Activated naive CD8-positive, alpha-beta T cell treated with anti-CD3 and anti-CD28 coated beads, Interleukin-2, amount 50 U/mL, for 24 hours (primary cell): Measurements from ENCODE around the gene PTPN5.

Experiments used
- ATAC-seq: fragments of 150-1000 bp; cut with Tn5 transposase; one replicate; pipeline ENCODE4 v1.10.0; 2021
- DNase-seq: peaks from one replicate; pipeline ENCODE4 v3.0.0; 2021
- H3K27ac Mint-ChIP-seq: one replicate; pipeline ENCODE4 v1.8.0; 2021; ENCODE audit warnings: mild to moderate bottlenecking, mixed read lengths
- H3K27me3 Mint-ChIP-seq: one replicate; pipeline ENCODE4 v1.8.0; 2021; ENCODE audit warnings: mixed read lengths
- H3K36me3 Mint-ChIP-seq: one replicate; pipeline ENCODE4 v1.8.0; 2021; ENCODE audit warnings: low read depth, mixed read lengths
- H3K4me1 Mint-ChIP-seq: one replicate; pipeline ENCODE4 v1.8.0; 2021; ENCODE audit warnings: mixed read lengths
- H3K4me3 Mint-ChIP-seq: one replicate; pipeline ENCODE4 v1.8.0; 2021; ENCODE audit warnings: mild to moderate bottlenecking, moderate library complexity, mixed read lengths
- H3K9me3 Mint-ChIP-seq: one replicate; pipeline ENCODE4 v1.8.0; 2021; ENCODE audit warnings: mixed read lengths

The PTPN5 gene

DNA sequence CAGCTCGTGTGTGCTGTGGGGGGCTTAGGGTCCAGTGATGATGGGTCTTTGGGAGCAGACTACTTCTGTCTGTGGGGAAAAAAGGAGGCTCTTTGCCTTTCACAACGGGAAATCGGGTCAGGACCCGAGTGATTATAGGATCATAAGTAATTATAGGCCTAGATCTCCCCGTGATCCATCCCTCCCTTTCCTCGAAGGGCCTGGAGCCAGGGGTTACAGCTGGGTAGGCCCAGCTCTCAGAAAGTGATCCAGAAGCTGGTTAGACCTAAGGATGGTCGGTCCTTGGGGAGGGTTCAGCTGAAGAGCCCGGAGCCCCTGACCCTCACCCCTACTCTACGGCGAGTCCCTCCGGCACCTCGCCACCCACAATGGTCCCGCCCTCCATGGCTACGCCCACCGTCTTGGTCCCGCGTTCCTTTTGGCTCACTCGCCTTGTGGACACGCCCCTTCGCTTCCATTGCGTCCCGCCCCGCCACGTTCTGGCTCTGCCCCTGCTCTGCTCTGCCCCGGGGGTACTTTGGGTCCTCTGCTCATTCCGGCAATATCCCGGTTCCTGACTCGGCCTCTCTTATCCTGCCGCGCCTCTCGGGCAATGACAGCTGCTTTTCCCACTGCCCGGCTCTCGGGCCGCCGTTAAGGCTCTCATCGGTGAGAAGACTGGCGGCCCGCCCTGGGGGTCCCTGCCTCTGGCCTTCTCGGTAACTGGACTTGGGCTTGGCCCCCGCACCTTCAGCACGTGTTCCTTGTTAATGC, 70.6 kb downstream of the PTPN5 start:
- H3K4me1 Mint-ChIP-seq = peaks cover 7% of the 10 kb centered on the region
- H3K27ac Mint-ChIP-seq = peak overlapping the region; percentile 55
- peak; percentile 86 for DNase-seq
- peak overlapping the region; percentile 80 for H3K4me3 Mint-ChIP-seq
- H3K9me3 Mint-ChIP-seq = no peaks in the 10 kb centered on the region
- peak; percentile 93 for ATAC-seq
- H3K27me3 Mint-ChIP-seq = no peaks in the 10 kb centered on the region
- H3K36me3 Mint-ChIP-seq = no peaks in the 10 kb centered on the region

- Mint-ChIP-seq H3K27me3 (no peaks in the 10 kb centered on the region), H3K9me3 (no peaks in the 10 kb centered on the region), H3K27ac (no peak overlapping the region), H3K4me1 (peaks cover 7% of the 10 kb centered on the region), H3K4me3 (peak overlapping the region; percentile 80), H3K36me3 (no peaks in the 10 kb centered on the region)
- DNase-seq (no peak), ATAC-seq (no peak)
Measured at GRCh38 chr11:18720091-18720807, 71.3 kb downstream of the PTPN5 start.

GRCh38 chr11:18715476-18715875, 76.1 kb downstream of the PTPN5 start:
- no peak for ATAC-seq
- no peaks in the 10 kb centered on the region for H3K27me3 Mint-ChIP-seq
- DNase-seq = no peak
- H3K36me3 Mint-ChIP-seq = no peaks in the 10 kb centered on the region
- no peak overlapping the region for H3K27ac Mint-ChIP-seq
- no peaks in the 10 kb centered on the region for H3K9me3 Mint-ChIP-seq
- no peak overlapping the region for H3K4me3 Mint-ChIP-seq
- H3K4me1 Mint-ChIP-seq = peaks cover under 1% of the 10 kb centered on the region

DNA sequence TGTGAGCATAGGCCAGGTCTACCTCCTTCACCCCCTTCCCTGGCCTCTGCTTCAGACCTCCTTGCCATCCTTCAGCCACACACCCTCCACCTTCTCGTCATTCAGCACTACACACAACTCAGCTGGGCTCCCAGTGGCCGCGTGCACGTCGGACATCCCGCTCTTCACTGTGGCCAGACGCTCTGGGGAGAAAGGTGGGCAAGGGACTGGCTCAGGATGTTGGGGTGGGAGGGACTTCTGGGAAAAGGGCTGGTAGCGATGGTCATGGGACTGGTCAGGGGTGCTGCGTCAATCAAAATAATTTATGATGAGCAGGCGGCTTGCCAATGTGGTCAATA, 77.2 kb downstream of the PTPN5 start:
- Mint-ChIP-seq H3K4me3 (no peak overlapping the region), H3K27me3 (no peaks in the 10 kb centered on the region), H3K4me1 (no peaks in the 10 kb centered on the region), H3K27ac (no peak overlapping the region), H3K9me3 (no peaks in the 10 kb centered on the region), H3K36me3 (no peaks in the 10 kb centered on the region)
- no peak for ATAC-seq
- no peak for DNase-seq

DNA sequence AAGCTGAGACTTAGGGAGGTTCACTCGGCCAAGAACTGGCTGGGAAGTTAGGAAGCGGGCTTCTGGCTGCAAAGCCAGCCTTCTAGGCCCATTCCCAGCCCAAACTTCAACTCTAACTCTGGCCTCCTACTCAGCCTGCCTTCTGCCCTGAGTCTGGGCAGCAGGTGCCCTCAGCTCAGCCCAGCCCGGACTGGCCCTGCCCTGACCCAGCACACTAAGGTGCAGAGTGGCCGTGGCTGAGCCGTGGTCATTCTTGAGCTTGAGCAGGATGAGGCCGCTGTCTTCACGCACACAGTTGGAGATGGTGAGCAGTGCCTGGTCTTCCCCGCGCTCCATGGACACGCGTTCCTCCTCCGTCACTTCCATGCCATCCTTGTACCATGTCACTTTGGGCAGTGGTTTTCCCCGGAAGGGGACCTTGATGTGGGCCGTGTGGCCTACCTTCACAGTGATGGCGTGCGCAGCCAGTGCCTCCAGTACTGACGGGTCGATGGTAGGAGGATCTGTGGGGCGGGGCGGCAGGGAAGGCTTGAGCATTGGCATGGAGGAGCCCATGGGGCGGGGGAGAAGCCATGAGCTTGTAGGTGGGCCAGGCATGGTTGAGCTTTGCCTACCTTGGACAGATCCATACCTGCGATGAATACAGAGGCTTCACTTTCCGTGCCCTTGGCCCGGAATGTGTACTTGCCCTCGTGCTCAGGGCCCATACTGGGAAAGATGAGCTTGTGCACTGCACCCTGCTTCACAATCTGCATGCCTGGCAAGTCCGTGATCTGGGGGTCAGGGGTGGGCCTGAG, 77.8 kb downstream of the PTPN5 start:
- no peak overlapping the region for H3K4me3 Mint-ChIP-seq
- no peak for DNase-seq
- H3K9me3 Mint-ChIP-seq = no peaks in the 10 kb centered on the region
- no peaks in the 10 kb centered on the region for H3K27me3 Mint-ChIP-seq
- H3K27ac Mint-ChIP-seq = no peak overlapping the region
- no peaks in the 10 kb centered on the region for H3K4me1 Mint-ChIP-seq
- no peaks in the 10 kb centered on the region for H3K36me3 Mint-ChIP-seq
- ATAC-seq = no peak

GRCh38 chr11:18710545-18710944, 81.1 kb downstream of the PTPN5 start:
- ATAC-seq (peak; percentile 26), DNase-seq (no peak)
- H3K9me3 Mint-ChIP-seq = no peaks in the 10 kb centered on the region
- H3K27me3 Mint-ChIP-seq = no peaks in the 10 kb centered on the region
- H3K4me3 Mint-ChIP-seq = no peak overlapping the region
- no peaks in the 10 kb centered on the region for H3K36me3 Mint-ChIP-seq
- peaks cover 12% of the 10 kb centered on the region for H3K4me1 Mint-ChIP-seq
- no peak overlapping the region for H3K27ac Mint-ChIP-seq

GRCh38 chr11:18709414-18709813, 82.2 kb downstream of the PTPN5 start:
- no peaks in the 10 kb centered on the region for H3K27me3 Mint-ChIP-seq
- H3K27ac Mint-ChIP-seq = no peak overlapping the region
- H3K36me3 Mint-ChIP-seq = no peaks in the 10 kb centered on the region
- H3K4me1 Mint-ChIP-seq = peaks cover 20% of the 10 kb centered on the region
- DNase-seq (no peak), ATAC-seq (no peak)
- no peak overlapping the region for H3K4me3 Mint-ChIP-seq
- no peaks in the 10 kb centered on the region for H3K9me3 Mint-ChIP-seq

GRCh38 chr11:18707811-18708340, 83.7 kb downstream of the PTPN5 start:
- DNase-seq (no peak), ATAC-seq (no peak)
- no peaks in the 10 kb centered on the region for H3K9me3 Mint-ChIP-seq
- no peaks in the 10 kb centered on the region for H3K36me3 Mint-ChIP-seq
- H3K4me1 Mint-ChIP-seq = peaks cover 22% of the 10 kb centered on the region
- no peak overlapping the region for H3K27ac Mint-ChIP-seq
- no peak overlapping the region for H3K4me3 Mint-ChIP-seq
- no peaks in the 10 kb centered on the region for H3K27me3 Mint-ChIP-seq

DNA sequence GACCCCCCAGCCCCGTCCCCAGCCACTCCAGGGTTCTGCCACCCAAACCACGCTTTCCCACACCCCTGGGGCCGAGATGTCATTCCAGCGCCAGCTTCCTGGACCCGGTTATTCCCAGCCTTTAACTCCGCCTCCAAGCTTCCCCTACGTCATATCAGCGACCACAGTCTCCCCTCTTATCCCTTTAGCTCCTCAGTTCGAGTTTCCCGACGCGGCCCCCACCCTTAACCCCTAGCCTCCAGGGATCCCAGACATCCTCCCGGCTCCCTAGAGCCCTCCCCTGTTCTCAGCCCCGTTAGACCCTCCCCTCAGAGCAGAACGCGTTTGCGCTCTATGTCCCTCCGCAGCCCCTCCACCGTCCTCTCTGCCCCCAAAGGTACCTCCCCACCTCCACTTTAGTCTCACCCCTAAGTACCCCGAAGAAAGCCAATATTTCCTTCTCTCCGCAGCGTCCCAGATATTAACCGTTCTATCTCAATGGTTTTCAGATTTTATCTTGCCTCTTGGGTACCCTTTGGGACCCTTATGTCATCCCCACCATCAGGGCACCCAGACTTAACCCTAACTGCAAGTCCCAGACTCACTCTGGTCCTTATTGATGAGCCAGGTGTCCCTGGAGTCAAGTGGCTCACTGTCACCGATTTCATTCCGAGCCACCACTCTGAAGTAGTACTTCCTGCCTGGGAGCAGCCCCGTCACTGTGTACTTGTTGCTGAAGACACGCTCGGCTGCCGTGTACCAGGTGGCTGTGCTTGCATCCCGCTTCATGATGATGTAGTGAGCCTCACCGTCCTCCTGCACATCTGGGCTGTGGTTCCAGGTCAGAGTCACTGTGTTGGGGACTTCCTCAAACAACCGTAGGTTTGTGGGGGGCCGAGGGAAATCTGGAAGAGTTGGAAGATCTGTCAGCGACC, 85.0 kb downstream of the PTPN5 start:
- H3K4me1 Mint-ChIP-seq = peaks cover 22% of the 10 kb centered on the region
- peak overlapping the region; percentile 61 for H3K27ac Mint-ChIP-seq
- peak overlapping the region; percentile 75 for H3K4me3 Mint-ChIP-seq
- DNase-seq = peak; percentile 48
- no peaks in the 10 kb centered on the region for H3K36me3 Mint-ChIP-seq
- no peaks in the 10 kb centered on the region for H3K9me3 Mint-ChIP-seq
- ATAC-seq = peak; percentile 37
- no peaks in the 10 kb centered on the region for H3K27me3 Mint-ChIP-seq

DNA sequence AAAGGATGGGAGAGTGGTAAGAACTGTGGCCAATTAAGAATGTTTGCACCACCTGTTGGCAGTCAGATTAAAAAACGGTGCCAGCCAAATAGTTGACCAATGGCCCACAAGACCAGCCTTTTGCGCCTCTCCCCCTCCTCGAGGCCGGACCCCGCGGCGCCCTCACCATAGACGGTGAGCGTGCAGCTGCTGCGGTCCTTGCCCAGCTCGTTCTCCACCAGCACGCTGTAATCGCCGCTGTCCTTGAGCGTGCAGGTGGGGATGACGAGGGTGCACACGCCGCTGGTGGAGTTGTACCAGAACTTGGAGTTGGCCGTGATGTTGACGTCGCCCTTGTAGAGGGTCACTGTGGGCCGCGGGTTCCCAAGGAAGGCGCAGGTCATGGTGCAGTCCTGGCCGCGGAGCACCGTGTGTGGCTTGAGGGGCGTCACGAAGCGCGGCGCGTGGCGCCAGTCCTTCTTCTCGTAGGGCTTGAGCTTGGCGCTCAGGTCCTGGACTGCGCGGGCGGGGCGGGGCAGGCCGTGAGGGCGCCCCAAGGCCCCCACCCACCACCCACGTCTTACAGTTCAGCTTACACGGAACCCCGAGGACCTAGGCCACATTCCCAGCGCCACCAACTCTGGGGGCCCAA, 85.8 kb downstream of the PTPN5 start:
- Mint-ChIP-seq H3K4me1 (peaks cover 22% of the 10 kb centered on the region), H3K36me3 (no peaks in the 10 kb centered on the region), H3K27me3 (no peaks in the 10 kb centered on the region), H3K9me3 (no peaks in the 10 kb centered on the region), H3K27ac (no peak overlapping the region), H3K4me3 (peak overlapping the region; percentile 49)
- ATAC-seq (peak; percentile 29), DNase-seq (peak; percentile 33)

GRCh38 chr11:18704698-18705097, 86.9 kb downstream of the PTPN5 start:
- ATAC-seq (no peak), DNase-seq (no peak)
- H3K9me3 Mint-ChIP-seq = no peaks in the 10 kb centered on the region
- H3K27me3 Mint-ChIP-seq = peaks cover under 1% of the 10 kb centered on the region
- H3K4me3 Mint-ChIP-seq = peak overlapping the region; percentile 43
- H3K36me3 Mint-ChIP-seq = no peaks in the 10 kb centered on the region
- H3K27ac Mint-ChIP-seq = no peak overlapping the region
- H3K4me1 Mint-ChIP-seq = peaks cover 25% of the 10 kb centered on the region

GRCh38 chr11:18704045-18704645, 87.5 kb downstream of the PTPN5 start:
- Mint-ChIP-seq H3K27ac (no peak overlapping the region), H3K4me1 (peaks cover 31% of the 10 kb centered on the region), H3K4me3 (no peak overlapping the region), H3K9me3 (no peaks in the 10 kb centered on the region), H3K27me3 (peaks cover 5% of the 10 kb centered on the region), H3K36me3 (no peaks in the 10 kb centered on the region)
- DNase-seq = no peak
- ATAC-seq = no peak

GRCh38 chr11:18703001-18703763, 88.4 kb downstream of the PTPN5 start:
- DNase-seq = no peak
- Mint-ChIP-seq H3K4me1 (peaks cover 35% of the 10 kb centered on the region), H3K27ac (no peak overlapping the region), H3K9me3 (no peaks in the 10 kb centered on the region), H3K36me3 (no peaks in the 10 kb centered on the region), H3K27me3 (peaks cover 5% of the 10 kb centered on the region), H3K4me3 (no peak overlapping the region)
- no peak for ATAC-seq
